ENCODE results near the gene DNASE1.

GRCh38 chr16:3659251-3659650, 4.8 kb downstream of the DNASE1 start:
- no peak for TF ChIP-seq POLR2A (IDR thresholded peaks at IDR 0.05)
- TF ChIP-seq, protein P1, sequence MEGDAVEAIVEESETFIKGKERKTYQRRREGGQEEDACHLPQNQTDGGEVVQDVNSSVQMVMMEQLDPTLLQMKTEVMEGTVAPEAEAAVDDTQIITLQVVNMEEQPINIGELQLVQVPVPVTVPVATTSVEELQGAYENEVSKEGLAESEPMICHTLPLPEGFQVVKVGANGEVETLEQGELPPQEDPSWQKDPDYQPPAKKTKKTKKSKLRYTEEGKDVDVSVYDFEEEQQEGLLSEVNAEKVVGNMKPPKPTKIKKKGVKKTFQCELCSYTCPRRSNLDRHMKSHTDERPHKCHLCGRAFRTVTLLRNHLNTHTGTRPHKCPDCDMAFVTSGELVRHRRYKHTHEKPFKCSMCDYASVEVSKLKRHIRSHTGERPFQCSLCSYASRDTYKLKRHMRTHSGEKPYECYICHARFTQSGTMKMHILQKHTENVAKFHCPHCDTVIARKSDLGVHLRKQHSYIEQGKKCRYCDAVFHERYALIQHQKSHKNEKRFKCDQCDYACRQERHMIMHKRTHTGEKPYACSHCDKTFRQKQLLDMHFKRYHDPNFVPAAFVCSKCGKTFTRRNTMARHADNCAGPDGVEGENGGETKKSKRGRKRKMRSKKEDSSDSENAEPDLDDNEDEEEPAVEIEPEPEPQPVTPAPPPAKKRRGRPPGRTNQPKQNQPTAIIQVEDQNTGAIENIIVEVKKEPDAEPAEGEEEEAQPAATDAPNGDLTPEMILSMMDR (IDR thresholded peaks at IDR 0.05), result no peak
